Measurements from ENCODE around the gene PKN1. TPM values are rescaled to one million over a fixed set of nuclear protein-coding genes. Genes with fewer than 3 reads are reported as not detected.

The PKN1 gene
- total RNA-seq, 2 experiments from 2014 or later: 171 TPM

DNA sequence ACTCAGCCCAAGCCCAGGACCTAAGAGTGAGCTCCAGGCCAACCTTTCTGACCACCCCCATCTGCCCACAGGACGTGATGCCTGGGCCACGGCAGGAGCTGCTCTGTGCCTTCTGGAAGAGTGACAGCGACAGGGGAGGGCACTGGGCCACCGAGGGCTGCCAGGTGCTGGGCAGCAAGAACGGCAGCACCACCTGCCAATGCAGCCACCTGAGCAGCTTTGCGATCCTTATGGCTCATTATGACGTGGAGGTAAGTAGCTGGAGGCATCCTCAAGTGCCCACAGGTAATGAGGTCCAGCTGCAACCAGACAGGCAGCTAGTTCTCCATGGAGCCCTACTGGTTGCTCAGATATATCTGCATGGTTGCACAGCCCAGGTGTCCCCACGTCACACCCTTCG is 28.8 kb upstream of the PKN1 start:
- Mint-ChIP-seq H3K27me3 (no peaks in the 10 kb centered on the region), H3K4me1 (ENCODE audit: low read depth) (peaks cover 22% of the 10 kb centered on the region), H3K4me3 (peak overlapping the region; percentile 63), H3K9me3 (no peaks in the 10 kb centered on the region), H3K36me3 (ENCODE audit: low read depth) (peaks cover 95% of the 10 kb centered on the region), H3K27ac (peak overlapping the region; percentile 86)
- TF ChIP-seq, protein P1, sequence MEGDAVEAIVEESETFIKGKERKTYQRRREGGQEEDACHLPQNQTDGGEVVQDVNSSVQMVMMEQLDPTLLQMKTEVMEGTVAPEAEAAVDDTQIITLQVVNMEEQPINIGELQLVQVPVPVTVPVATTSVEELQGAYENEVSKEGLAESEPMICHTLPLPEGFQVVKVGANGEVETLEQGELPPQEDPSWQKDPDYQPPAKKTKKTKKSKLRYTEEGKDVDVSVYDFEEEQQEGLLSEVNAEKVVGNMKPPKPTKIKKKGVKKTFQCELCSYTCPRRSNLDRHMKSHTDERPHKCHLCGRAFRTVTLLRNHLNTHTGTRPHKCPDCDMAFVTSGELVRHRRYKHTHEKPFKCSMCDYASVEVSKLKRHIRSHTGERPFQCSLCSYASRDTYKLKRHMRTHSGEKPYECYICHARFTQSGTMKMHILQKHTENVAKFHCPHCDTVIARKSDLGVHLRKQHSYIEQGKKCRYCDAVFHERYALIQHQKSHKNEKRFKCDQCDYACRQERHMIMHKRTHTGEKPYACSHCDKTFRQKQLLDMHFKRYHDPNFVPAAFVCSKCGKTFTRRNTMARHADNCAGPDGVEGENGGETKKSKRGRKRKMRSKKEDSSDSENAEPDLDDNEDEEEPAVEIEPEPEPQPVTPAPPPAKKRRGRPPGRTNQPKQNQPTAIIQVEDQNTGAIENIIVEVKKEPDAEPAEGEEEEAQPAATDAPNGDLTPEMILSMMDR (IDR thresholded peaks at IDR 0.05): no peak
- H3K4me3 ChIP-seq (ENCODE audit: low read length): no peak overlapping the region
- H3K27me3 ChIP-seq (ENCODE audit: control insufficient read depth in 1 of 2, insufficient read depth in 2 of 2, low read length in 2 of 2): no peaks in the 10 kb centered on the region
- intact Hi-C loops (cut with DNase I, micrococcal nuclease): no loop called here
- no peak overlapping the region for H3K27ac ChIP-seq (ENCODE audit: low read depth in 1 of 2, low read length in 2 of 2)
- CTCF ChIA-PET: interaction anchor here (0.9 to 11.4 kb wide), 3 partner anchors 11 to 55 kb away, joined by 3 to 93 read pairs (median 22); no protein-coding TSS in a partner anchor
- peak in 3 of 14 experiments; percentile 29 to 55 (median 50) for DNase-seq
- POLR2A ChIA-PET: interaction anchor here (1.4 to 3.9 kb wide), 5 partner anchors 23 to 268 kb away, joined by 3 to 33 read pairs (median 7); partner anchors contain the start of genes ADGRE5 and ASF1B
- H3K36me3 ChIP-seq (ENCODE audit: insufficient read depth, low read length): peaks cover 96% of the 10 kb centered on the region
- ATAC-seq (ENCODE audit: poor library complexity): no peak
- H3K4me1 ChIP-seq (ENCODE audit: insufficient read depth, low read length): peaks cover 55% of the 10 kb centered on the region
- peaks cover 0 to 7% of the 10 kb centered on the region in 2 experiments for H3K9me3 ChIP-seq (ENCODE audit: control insufficient read depth in 1 of 2, insufficient read depth in 1 of 2, low read length in 2 of 2)

GRCh38 chr19:14405380-14405757 is 27.7 kb upstream of the PKN1 start:
- Histone ChIP-seq H3K36me3 (ENCODE audit: insufficient read depth, low read length) (peaks cover 98% of the 10 kb centered on the region), H3K4me1 (ENCODE audit: insufficient read depth, low read length) (peaks cover 66% of the 10 kb centered on the region), H3K27ac (ENCODE audit: low read depth in 1 of 2, low read length in 2 of 2) (peak overlapping the region in 1 of 2 donors; percentile 53), H3K9me3 (ENCODE audit: control insufficient read depth in 1 of 2, insufficient read depth in 1 of 2, low read length in 2 of 2) (peaks cover 0 to 7% of the 10 kb centered on the region in 2 experiments), H3K4me3 (ENCODE audit: low read length) (no peak overlapping the region), H3K27me3 (ENCODE audit: control insufficient read depth in 1 of 2, insufficient read depth in 2 of 2, low read length in 2 of 2) (no peaks in the 10 kb centered on the region)
- Mint-ChIP-seq H3K36me3 (ENCODE audit: low read depth) (peaks cover 97% of the 10 kb centered on the region), H3K27me3 (no peaks in the 10 kb centered on the region), H3K4me1 (ENCODE audit: low read depth) (peaks cover 33% of the 10 kb centered on the region), H3K4me3 (peak overlapping the region; percentile 20), H3K27ac (peak overlapping the region; percentile 92), H3K9me3 (no peaks in the 10 kb centered on the region)
- CTCF ChIA-PET: interaction anchor here (0.6 to 11.4 kb wide), 6 partner anchors 10 to 269 kb away, joined by 3 to 93 read pairs (median 22); partner anchors contain the start of genes ADGRE5 and ASF1B
- POLR2A ChIA-PET: interaction anchor here (0.7 to 3.9 kb wide), 11 partner anchors 12 to 737 kb away, joined by 3 to 33 read pairs (median 12); partner anchors contain the start of genes ADGRE5 and ASF1B
- TF ChIP-seq, protein P1 (IDR thresholded peaks at IDR 0.05): no peak
- no peak for ATAC-seq (ENCODE audit: poor library complexity)
- peak in 1 of 14 experiments; percentile 35 for DNase-seq
- intact Hi-C loops (cut with DNase I, micrococcal nuclease): no loop called here

DNA sequence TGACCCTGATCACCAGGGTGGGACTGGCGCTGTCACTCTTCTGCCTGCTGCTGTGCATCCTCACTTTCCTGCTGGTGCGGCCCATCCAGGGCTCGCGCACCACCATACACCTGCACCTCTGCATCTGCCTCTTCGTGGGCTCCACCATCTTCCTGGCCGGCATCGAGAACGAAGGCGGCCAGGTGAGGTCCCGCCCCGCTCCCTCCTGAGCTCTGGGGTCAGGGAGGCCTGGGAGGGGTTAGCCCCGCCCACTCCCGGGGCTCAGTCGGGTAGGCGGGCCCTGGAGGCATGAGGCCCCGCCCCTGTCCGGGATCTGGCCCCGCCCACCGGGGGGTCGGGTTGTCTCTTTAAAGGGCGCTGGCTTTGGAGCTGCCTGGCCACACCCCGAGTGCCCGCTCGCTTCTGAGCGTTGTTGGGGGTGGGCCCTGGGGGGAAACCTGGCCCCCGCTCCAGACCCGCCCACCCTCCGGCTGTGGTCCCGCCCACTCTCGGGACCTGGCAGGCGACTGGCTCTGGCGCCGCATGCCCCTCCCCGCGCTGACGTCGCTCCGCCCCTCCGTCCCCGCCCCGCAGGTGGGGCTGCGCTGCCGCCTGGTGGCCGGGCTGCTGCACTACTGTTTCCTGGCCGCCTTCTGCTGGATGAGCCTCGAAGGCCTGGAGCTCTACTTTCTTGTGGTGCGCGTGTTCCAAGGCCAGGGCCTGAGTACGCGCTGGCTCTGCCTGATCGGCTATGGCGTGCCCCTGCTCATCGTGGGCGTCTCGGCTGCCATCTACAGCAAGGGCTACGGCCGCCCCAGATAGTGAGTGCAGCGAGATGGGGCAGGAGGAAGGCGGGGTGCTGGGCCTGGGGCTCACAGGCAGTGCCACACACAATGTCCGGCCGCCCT is 27.1 kb upstream of the PKN1 start:
- DNase-seq (peak; percentile 78 to 95 (median 86)), ATAC-seq (ENCODE audit: poor library complexity) (peak; percentile 73)
- Histone ChIP-seq H3K9me3 (ENCODE audit: control insufficient read depth in 1 of 2, insufficient read depth in 1 of 2, low read length in 2 of 2) (peaks cover 0 to 7% of the 10 kb centered on the region in 2 experiments), H3K27ac (ENCODE audit: low read depth in 1 of 2, low read length in 2 of 2) (peak overlapping the region; percentile 22 to 56), H3K36me3 (ENCODE audit: insufficient read depth, low read length) (peaks cover 98% of the 10 kb centered on the region), H3K4me1 (ENCODE audit: insufficient read depth, low read length) (peaks cover 66% of the 10 kb centered on the region), H3K27me3 (ENCODE audit: control insufficient read depth in 1 of 2, insufficient read depth in 2 of 2, low read length in 2 of 2) (no peaks in the 10 kb centered on the region), H3K4me3 (ENCODE audit: low read length) (no peak overlapping the region)
- H3K4me3 Mint-ChIP-seq: peak overlapping the region; percentile 69
- intact Hi-C loops (cut with DNase I, micrococcal nuclease): loop anchor here (1.0 to 2.0 kb wide), 4 partner anchors 45 to 270 kb away; partner anchors contain the start of gene ASF1B (in 2 of the 2)
- TF ChIP-seq, protein P1 (IDR thresholded peaks at IDR 0.05): peak; percentile 85
- ChIA-PET POLR2A (interaction anchor here (0.6 to 3.9 kb wide), 15 partner anchors 12 to 738 kb away, joined by 3 to 33 read pairs (median 7); partner anchors contain the start of genes ADGRE5 and ASF1B), CTCF (interaction anchor here (0.6 to 11.4 kb wide), 12 partner anchors 9 to 269 kb away, joined by 3 to 93 read pairs (median 4); partner anchors contain the start of genes ADGRE5 and ASF1B)
- H3K36me3 Mint-ChIP-seq (ENCODE audit: low read depth): peaks cover 97% of the 10 kb centered on the region
- peaks cover 29% of the 10 kb centered on the region for H3K4me1 Mint-ChIP-seq (ENCODE audit: low read depth)
- H3K9me3 Mint-ChIP-seq: no peaks in the 10 kb centered on the region
- H3K27ac Mint-ChIP-seq: peak overlapping the region; percentile 92
- H3K27me3 Mint-ChIP-seq: no peaks in the 10 kb centered on the region
